ENCODE results near the gene SLC25A22.
A peak's percentile ranks its signal among the peaks of the same experiment; 100 is the strongest.

The SLC25A22 gene

GRCh38 chr11:833849-834311, 35.8 kb upstream of the SLC25A22 start:
- no peak for DNase-seq

- DNase-seq, result no peak
Observed at GRCh38 chr11:833114-833791, 35.2 kb upstream of the SLC25A22 start.

GRCh38 chr11:832529-833113, 34.5 kb upstream of the SLC25A22 start, which contains the start of gene CD151:
Gene CD151 (plus strand): TSS chr11:832952. CDS start chr11:836070, 3,118 bp downstream.
- peak in 1 of 2 experiments; percentile 28 for DNase-seq

- no peak for DNase-seq
Observed at GRCh38 chr11:831961-832528, 34.0 kb upstream of the SLC25A22 start.

GRCh38 chr11:831118-831864, 33.2 kb upstream of the SLC25A22 start:
- DNase-seq, result peak; percentile 25 to 49

GRCh38 chr11:830295-831117, 32.4 kb upstream of the SLC25A22 start:
- peak; percentile 64 to 80 for DNase-seq

GRCh38 chr11:829847-830294, 31.8 kb upstream of the SLC25A22 start:
- DNase-seq, result no peak

GRCh38 chr11:829176-829846, 31.2 kb upstream of the SLC25A22 start:
- DNase-seq, result no peak

GRCh38 chr11:828506-829175, 30.6 kb upstream of the SLC25A22 start:
- no peak for DNase-seq

- DNase-seq, result no peak
Observed at GRCh38 chr11:827897-828192, 29.8 kb upstream of the SLC25A22 start, which contains the start of gene CRACR2B. Gene CRACR2B (plus strand): TSS chr11:827919. CDS start chr11:828608, 689 bp downstream.

GRCh38 chr11:827146-827896, 29.2 kb upstream of the SLC25A22 start:
- DNase-seq, result peak in 1 of 2 experiments; percentile 52

GRCh38 chr11:826836-827145, 28.7 kb upstream of the SLC25A22 start:
- DNase-seq, result no peak

- no peak for DNase-seq
Observed at GRCh38 chr11:826227-826621, 28.1 kb upstream of the SLC25A22 start.

GRCh38 chr11:825366-826226, 27.5 kb upstream of the SLC25A22 start:
- DNase-seq, result no peak

- no peak for DNase-seq
Observed at GRCh38 chr11:824942-825341, 26.9 kb upstream of the SLC25A22 start.

GRCh38 chr11:824292-824880, 26.3 kb upstream of the SLC25A22 start:
- DNase-seq, result peak; percentile 46 to 82

- no peak for DNase-seq
Observed at GRCh38 chr11:823441-824291, 25.6 kb upstream of the SLC25A22 start.

All from NCI-H524 (cell line).